Measurements from ENCODE around the gene UAP1L1. TPM values are rescaled to one million over a fixed set of nuclear protein-coding genes. Genes with fewer than 3 reads are reported as not detected.

Gene UAP1L1
- total RNA-seq, 2 experiments from 2014 or later: 6.5 to 6.8 TPM

DNA sequence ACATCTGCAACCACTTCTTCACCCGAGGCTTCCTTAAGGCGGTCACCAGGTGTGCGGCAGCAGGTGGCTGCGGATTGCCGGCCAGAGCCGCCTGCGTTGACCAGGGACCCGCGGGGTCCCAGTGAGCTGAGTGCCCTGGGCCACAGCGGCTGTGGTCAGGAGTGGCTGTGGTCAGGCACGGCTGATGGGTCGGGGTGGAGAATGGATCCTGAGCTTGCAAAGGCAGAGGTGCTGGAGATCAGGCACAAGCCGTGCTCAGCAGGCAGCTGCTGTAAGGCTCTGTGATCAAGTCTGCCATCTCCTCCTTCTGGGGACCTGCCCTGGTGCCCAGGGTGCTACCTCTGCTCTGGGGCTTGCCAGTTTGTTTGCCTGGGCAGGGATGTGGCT, 2.1 kb downstream of the UAP1L1 start:
- Histone ChIP-seq H3K4me1 (ENCODE audit: insufficient read depth, low read length) (peaks cover 18% of the 10 kb centered on the region), H3K27me3 (ENCODE audit: control insufficient read depth in 1 of 2, insufficient read depth in 2 of 2, low read length in 2 of 2) (no peaks in the 10 kb centered on the region), H3K4me3 (ENCODE audit: low read length) (no peak overlapping the region), H3K9me3 (ENCODE audit: control insufficient read depth in 1 of 2, insufficient read depth in 1 of 2, low read length in 2 of 2) (no peaks in the 10 kb centered on the region), H3K36me3 (ENCODE audit: insufficient read depth, low read length) (peaks cover 10% of the 10 kb centered on the region), H3K27ac (ENCODE audit: low read depth in 1 of 2, low read length in 2 of 2) (no peak overlapping the region)
- TF ChIP-seq, protein P1, sequence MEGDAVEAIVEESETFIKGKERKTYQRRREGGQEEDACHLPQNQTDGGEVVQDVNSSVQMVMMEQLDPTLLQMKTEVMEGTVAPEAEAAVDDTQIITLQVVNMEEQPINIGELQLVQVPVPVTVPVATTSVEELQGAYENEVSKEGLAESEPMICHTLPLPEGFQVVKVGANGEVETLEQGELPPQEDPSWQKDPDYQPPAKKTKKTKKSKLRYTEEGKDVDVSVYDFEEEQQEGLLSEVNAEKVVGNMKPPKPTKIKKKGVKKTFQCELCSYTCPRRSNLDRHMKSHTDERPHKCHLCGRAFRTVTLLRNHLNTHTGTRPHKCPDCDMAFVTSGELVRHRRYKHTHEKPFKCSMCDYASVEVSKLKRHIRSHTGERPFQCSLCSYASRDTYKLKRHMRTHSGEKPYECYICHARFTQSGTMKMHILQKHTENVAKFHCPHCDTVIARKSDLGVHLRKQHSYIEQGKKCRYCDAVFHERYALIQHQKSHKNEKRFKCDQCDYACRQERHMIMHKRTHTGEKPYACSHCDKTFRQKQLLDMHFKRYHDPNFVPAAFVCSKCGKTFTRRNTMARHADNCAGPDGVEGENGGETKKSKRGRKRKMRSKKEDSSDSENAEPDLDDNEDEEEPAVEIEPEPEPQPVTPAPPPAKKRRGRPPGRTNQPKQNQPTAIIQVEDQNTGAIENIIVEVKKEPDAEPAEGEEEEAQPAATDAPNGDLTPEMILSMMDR (IDR thresholded peaks at IDR 0.05): no peak
- Mint-ChIP-seq H3K4me1 (ENCODE audit: low read depth) (peaks cover 3% of the 10 kb centered on the region), H3K27me3 (no peaks in the 10 kb centered on the region), H3K4me3 (peak overlapping the region; percentile 70), H3K9me3 (no peaks in the 10 kb centered on the region), H3K36me3 (ENCODE audit: low read depth) (peaks cover 4% of the 10 kb centered on the region), H3K27ac (no peak overlapping the region)
- no peak for ATAC-seq (ENCODE audit: poor library complexity)
- DNase-seq: no peak
- ChIA-PET POLR2A (no interaction called here), CTCF (interaction anchor here (1.2 kb wide), 1 partner anchor 12 kb away, joined by 3 read pairs; no protein-coding TSS in a partner anchor)
- intact Hi-C loops (cut with DNase I, micrococcal nuclease): no loop called here

DNA sequence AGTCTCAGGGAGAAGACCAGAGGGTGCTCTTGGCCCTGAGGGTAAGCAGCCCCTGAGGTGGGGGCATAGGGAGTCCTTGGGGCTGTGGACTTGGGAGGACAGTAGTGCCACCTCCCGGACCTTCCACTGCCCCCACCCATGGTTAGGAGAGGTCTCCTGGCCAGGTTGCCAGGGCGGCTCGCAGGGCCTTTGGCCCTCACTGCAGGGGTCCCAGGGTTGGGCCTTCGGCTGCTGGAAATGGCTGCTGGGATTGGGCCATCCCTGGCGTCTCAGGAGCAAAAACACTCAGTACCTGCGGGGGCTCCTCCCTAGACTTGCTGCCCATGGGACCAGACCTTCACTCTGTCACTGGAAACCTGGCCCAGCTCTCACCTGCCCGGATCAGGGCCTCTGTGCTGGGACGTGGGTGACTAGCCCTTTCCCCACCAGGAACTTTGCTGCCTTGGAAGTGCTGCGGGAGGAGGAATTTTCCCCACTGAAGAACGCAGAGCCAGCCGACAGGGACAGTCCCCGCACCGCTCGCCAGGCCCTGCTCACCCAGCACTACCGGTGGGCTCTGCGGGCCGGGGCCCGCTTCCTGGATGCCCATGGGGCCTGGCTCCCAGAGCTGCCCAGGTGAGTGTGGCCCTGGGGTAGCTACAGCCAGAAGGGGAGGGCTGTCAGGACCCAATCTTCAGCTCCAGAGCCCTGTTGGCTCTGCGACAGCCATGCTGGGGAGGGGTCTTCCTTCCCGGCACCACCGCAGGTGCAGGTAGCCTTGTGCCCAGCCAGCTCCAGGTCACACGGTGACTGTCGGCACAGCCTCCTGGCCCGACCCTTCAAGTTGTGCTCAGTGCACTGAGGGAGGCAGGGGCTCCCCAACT, 3.2 kb downstream of the UAP1L1 start:
- Mint-ChIP-seq H3K9me3 (no peaks in the 10 kb centered on the region), H3K27ac (no peak overlapping the region), H3K4me1 (ENCODE audit: low read depth) (peaks cover 5% of the 10 kb centered on the region), H3K27me3 (no peaks in the 10 kb centered on the region), H3K36me3 (ENCODE audit: low read depth) (peaks cover 4% of the 10 kb centered on the region), H3K4me3 (no peak overlapping the region)
- no peak for ATAC-seq (ENCODE audit: poor library complexity)
- Histone ChIP-seq H3K27me3 (ENCODE audit: control insufficient read depth in 1 of 2, insufficient read depth in 2 of 2, low read length in 2 of 2) (no peaks in the 10 kb centered on the region), H3K4me3 (ENCODE audit: low read length) (no peak overlapping the region), H3K36me3 (ENCODE audit: insufficient read depth, low read length) (peaks cover 10% of the 10 kb centered on the region), H3K27ac (ENCODE audit: low read depth in 1 of 2, low read length in 2 of 2) (no peak overlapping the region), H3K4me1 (ENCODE audit: insufficient read depth, low read length) (peaks cover 23% of the 10 kb centered on the region), H3K9me3 (ENCODE audit: control insufficient read depth in 1 of 2, insufficient read depth in 1 of 2, low read length in 2 of 2) (no peaks in the 10 kb centered on the region)
- DNase-seq: no peak
- ChIA-PET POLR2A (no interaction called here), CTCF (interaction anchor here (1.0 kb wide), 1 partner anchor 156 kb away, joined by 3 read pairs; no protein-coding TSS in a partner anchor)
- intact Hi-C loops (cut with DNase I, micrococcal nuclease): no loop called here
- TF ChIP-seq, protein P1 (IDR thresholded peaks at IDR 0.05): no peak

DNA sequence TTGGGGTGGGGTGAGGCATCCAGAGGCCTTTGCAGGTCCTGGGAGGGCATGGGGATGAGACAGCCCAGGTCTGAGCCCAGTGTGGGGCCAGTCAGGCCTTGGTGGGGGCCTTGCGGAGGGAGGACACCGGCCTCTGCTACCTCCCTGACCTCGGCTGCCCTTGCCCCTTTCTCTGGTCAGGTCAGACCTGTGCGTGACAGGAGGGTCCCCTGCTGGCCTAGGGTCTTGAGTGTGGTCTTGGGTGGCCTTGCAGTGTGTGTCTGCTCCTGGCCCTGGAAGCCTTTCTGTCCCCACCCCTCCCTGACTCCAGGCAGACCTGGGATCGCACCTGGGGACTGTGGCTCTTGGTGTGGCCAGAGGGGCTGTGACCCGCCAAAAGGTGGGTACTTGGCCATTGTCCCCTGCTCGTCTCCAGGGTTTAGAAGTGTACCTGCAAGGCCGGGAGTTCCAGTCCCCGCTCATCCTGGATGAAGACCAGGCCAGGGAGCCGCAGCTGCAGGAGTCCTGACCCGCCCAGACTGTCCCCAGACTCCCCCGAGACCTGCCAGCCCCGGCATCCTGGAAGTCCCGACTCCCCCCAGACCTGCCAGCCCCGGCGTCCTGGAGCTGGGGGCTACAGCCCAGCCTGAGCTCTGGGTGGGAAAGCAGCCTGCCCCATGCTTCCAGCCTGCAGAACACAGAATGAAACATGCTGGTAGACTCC, 5.1 kb downstream of the UAP1L1 start:
- Mint-ChIP-seq H3K27me3 (no peaks in the 10 kb centered on the region), H3K36me3 (ENCODE audit: low read depth) (peaks cover 10% of the 10 kb centered on the region), H3K4me3 (peak overlapping the region; percentile 42), H3K9me3 (no peaks in the 10 kb centered on the region), H3K4me1 (ENCODE audit: low read depth) (peaks cover 15% of the 10 kb centered on the region), H3K27ac (no peak overlapping the region)
- TF ChIP-seq, protein P1 (IDR thresholded peaks at IDR 0.05): no peak
- H3K4me1 ChIP-seq (ENCODE audit: insufficient read depth, low read length): peaks cover 29% of the 10 kb centered on the region
- H3K36me3 ChIP-seq (ENCODE audit: insufficient read depth, low read length): peaks cover 10% of the 10 kb centered on the region
- H3K9me3 ChIP-seq (ENCODE audit: control insufficient read depth in 1 of 2, insufficient read depth in 1 of 2, low read length in 2 of 2): no peaks in the 10 kb centered on the region
- CTCF ChIA-PET: interaction anchor here (0.8 kb wide), 1 partner anchor 53 kb away, joined by 4 read pairs; no protein-coding TSS in a partner anchor
- intact Hi-C loops (cut with DNase I, micrococcal nuclease): no loop called here
- no peak overlapping the region for H3K27ac ChIP-seq (ENCODE audit: low read depth in 1 of 2, low read length in 2 of 2)
- POLR2A ChIA-PET: interaction anchor here (1.3 kb wide), 1 partner anchor 14 kb away, joined by 4 read pairs; no protein-coding TSS in a partner anchor
- no peaks in the 10 kb centered on the region for H3K27me3 ChIP-seq (ENCODE audit: control insufficient read depth in 1 of 2, insufficient read depth in 2 of 2, low read length in 2 of 2)
- no peak overlapping the region for H3K4me3 ChIP-seq (ENCODE audit: low read length)
- DNase-seq (no peak), ATAC-seq (ENCODE audit: poor library complexity) (no peak)

Data from CD4-positive, alpha-beta T cell (primary cell).